ENCODE results near the gene PKNOX2.

PKNOX2 gene

DNA sequence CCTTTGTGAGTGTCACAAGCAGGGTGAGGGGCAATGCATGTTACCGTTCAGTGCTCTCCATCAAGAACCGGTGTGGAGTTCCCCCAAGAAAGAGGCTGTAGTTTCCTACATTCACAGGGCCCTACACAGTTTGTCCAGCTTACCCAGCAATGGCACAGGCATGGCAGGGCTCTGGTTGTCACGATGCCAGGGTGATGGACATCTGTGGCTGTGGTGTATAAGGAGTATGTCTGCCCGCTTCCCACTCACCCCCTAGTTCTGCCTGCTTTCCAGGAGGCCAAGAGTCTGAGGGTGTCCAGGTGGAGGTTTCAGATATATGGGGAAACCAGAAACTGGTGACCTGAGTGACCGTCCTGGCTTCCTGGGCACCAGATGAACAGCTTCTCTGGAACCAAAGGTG lies 116.1 kb downstream of the PKNOX2 start:
- Histone ChIP-seq H3K79me2 (ENCODE audit: control insufficient read depth, low read length) (no peaks in the 10 kb centered on the region), H3K9me2 (replicated peaks; ENCODE audit: control insufficient read depth, low read length) (no peaks in the 10 kb centered on the region), H3K27me3 (ENCODE audit: control insufficient read depth, low read length) (peaks cover 7% of the 10 kb centered on the region; the same call in 1 of the 2 replicates)

DNA sequence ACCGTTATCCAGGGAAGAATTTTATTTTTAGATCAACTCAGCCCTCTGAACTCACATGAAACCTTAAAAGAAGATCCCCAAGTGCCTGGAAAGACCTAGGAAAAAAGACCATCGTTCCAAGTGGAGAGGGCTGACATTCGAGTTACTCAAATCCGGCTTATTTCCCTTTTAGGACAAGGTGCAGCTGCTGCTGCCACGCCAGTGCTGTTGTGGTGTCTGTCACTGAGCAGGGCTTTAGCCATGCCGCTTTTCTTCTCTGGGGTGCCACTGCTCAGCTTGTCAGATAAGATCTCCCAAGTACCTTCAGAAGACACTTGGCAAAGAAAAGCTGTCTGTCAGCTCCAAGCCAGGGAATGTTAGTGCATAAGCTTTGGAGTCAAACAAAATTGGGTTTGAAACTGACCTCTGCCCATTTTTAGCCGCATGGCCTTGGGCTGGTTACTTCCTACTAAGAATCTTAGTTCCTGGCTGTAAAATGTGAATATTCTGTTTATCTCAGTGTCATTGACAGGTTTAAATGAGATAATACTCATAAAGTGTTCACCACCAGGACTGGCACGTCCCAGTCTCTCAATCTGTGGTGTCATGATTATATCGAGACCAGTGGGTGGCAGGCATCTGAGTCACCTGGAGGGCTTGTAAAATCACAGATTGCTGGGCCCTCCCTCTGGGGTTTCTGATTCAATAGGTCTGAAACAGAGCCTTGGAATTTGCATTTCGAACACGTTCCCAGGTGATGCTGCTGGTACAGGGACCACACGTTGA lies 117.5 kb downstream of the PKNOX2 start:
- TF ChIP-seq, protein P1, sequence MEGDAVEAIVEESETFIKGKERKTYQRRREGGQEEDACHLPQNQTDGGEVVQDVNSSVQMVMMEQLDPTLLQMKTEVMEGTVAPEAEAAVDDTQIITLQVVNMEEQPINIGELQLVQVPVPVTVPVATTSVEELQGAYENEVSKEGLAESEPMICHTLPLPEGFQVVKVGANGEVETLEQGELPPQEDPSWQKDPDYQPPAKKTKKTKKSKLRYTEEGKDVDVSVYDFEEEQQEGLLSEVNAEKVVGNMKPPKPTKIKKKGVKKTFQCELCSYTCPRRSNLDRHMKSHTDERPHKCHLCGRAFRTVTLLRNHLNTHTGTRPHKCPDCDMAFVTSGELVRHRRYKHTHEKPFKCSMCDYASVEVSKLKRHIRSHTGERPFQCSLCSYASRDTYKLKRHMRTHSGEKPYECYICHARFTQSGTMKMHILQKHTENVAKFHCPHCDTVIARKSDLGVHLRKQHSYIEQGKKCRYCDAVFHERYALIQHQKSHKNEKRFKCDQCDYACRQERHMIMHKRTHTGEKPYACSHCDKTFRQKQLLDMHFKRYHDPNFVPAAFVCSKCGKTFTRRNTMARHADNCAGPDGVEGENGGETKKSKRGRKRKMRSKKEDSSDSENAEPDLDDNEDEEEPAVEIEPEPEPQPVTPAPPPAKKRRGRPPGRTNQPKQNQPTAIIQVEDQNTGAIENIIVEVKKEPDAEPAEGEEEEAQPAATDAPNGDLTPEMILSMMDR (IDR thresholded peaks at IDR 0.05; ENCODE audit: low read depth, low read length, poor library complexity, severe bottlenecking) = no peak
- no peak for TF ChIP-seq EZH2phosphoT487 (IDR thresholded peaks at IDR 0.05; ENCODE audit: borderline replicate concordance, low read length)
- Histone ChIP-seq H3K4me2 (ENCODE audit: low read length) (no peak overlapping the region), H3K27me3 (ENCODE audit: control insufficient read depth, low read length) (peaks cover 7% of the 10 kb centered on the region; the same call in 1 of the 2 replicates), H3K9me2 (replicated peaks; ENCODE audit: control insufficient read depth, low read length) (no peaks in the 10 kb centered on the region), H3K27ac (ENCODE audit: low read depth, low read length) (no peak overlapping the region), H3K4me1 (ENCODE audit: control insufficient read depth, low read length) (no peaks in the 10 kb centered on the region), H3K9me3 (ENCODE audit: control insufficient read depth, insufficient read depth, low read length) (no peaks in the 10 kb centered on the region), H3K79me2 (ENCODE audit: control insufficient read depth, low read length) (no peaks in the 10 kb centered on the region), H4K20me1 (ENCODE audit: control insufficient read depth, insufficient read depth, low read depth, low read length) (no peaks in the 10 kb centered on the region), H3K36me3 (ENCODE audit: control insufficient read depth, low read length) (no peaks in the 10 kb centered on the region), H3F3A (ENCODE audit: control insufficient read depth, insufficient read depth) (no peaks in the 10 kb centered on the region), H3K4me3 (ENCODE audit: low read length) (no peak overlapping the region)

More for the DNA sequence above, 116.1 kb downstream of the PKNOX2 start:
- no peaks in the 10 kb centered on the region for H3K9me3 ChIP-seq (ENCODE audit: control insufficient read depth, insufficient read depth, low read length)
- H3K4me1 ChIP-seq (ENCODE audit: control insufficient read depth, low read length) = no peaks in the 10 kb centered on the region
- TF ChIP-seq EZH2phosphoT487 (IDR thresholded peaks at IDR 0.05; ENCODE audit: borderline replicate concordance, low read length) = no peak
- TF ChIP-seq, protein P1 (IDR thresholded peaks at IDR 0.05; ENCODE audit: low read depth, low read length, poor library complexity, severe bottlenecking) = no peak
- H3K4me3 ChIP-seq (ENCODE audit: low read length) = no peak overlapping the region
- no peaks in the 10 kb centered on the region for H4K20me1 ChIP-seq (ENCODE audit: control insufficient read depth, insufficient read depth, low read depth, low read length)
- H3K4me2 ChIP-seq (ENCODE audit: low read length) = no peak overlapping the region
- H3F3A ChIP-seq (ENCODE audit: control insufficient read depth, insufficient read depth) = no peaks in the 10 kb centered on the region
- H3K36me3 ChIP-seq (ENCODE audit: control insufficient read depth, low read length) = no peaks in the 10 kb centered on the region
- no peak overlapping the region for H3K27ac ChIP-seq (ENCODE audit: low read depth, low read length)

DNA sequence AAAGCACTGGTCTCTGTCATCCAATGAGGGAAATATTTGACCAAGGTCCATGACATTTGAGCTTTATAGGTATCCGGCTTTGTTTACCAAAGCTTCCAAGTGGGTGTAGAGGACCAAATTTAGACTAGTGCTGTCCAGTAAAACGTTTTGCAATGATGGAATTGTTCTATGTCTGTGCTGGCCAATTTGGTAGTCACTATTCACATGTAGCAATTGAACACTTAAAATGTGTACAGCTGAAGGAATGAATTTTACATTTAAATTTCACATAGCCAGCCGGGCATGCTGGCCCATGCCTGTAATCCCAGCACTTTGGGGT lies 118.0 kb downstream of the PKNOX2 start:
- no peak overlapping the region for H3K4me3 ChIP-seq (ENCODE audit: low read length)
- TF ChIP-seq, protein P1 (IDR thresholded peaks at IDR 0.05; ENCODE audit: low read depth, low read length, poor library complexity, severe bottlenecking) = no peak
- no peak for TF ChIP-seq EZH2phosphoT487 (IDR thresholded peaks at IDR 0.05; ENCODE audit: borderline replicate concordance, low read length)
- no peaks in the 10 kb centered on the region for H3K79me2 ChIP-seq (ENCODE audit: control insufficient read depth, low read length)
- no peaks in the 10 kb centered on the region for H4K20me1 ChIP-seq (ENCODE audit: control insufficient read depth, insufficient read depth, low read depth, low read length)
- no peak overlapping the region for H3K4me2 ChIP-seq (ENCODE audit: low read length)
- no peaks in the 10 kb centered on the region for H3K36me3 ChIP-seq (ENCODE audit: control insufficient read depth, low read length)
- H3K9me3 ChIP-seq (ENCODE audit: control insufficient read depth, insufficient read depth, low read length) = no peaks in the 10 kb centered on the region
- H3K27ac ChIP-seq (ENCODE audit: low read depth, low read length) = no peak overlapping the region
- no peaks in the 10 kb centered on the region for H3K4me1 ChIP-seq (ENCODE audit: control insufficient read depth, low read length)
- peaks cover 7% of the 10 kb centered on the region; the same call in 1 of the 2 replicates for H3K27me3 ChIP-seq (ENCODE audit: control insufficient read depth, low read length)
- H3F3A ChIP-seq (ENCODE audit: control insufficient read depth, insufficient read depth) = no peaks in the 10 kb centered on the region
- H3K9me2 ChIP-seq (replicated peaks; ENCODE audit: control insufficient read depth, low read length) = no peaks in the 10 kb centered on the region

Measured in DOHH2 (cell line).